ENCODE data around the gene ATAD1. TPM values are rescaled to one million over a fixed set of nuclear protein-coding genes. Genes with fewer than 3 reads are reported as not detected.

The ATAD1 gene
- total and polyA plus RNA-seq, 2 of the 4 experiments (the other 2 are of a cell fraction): 12.7 to 21.9 TPM

DNA sequence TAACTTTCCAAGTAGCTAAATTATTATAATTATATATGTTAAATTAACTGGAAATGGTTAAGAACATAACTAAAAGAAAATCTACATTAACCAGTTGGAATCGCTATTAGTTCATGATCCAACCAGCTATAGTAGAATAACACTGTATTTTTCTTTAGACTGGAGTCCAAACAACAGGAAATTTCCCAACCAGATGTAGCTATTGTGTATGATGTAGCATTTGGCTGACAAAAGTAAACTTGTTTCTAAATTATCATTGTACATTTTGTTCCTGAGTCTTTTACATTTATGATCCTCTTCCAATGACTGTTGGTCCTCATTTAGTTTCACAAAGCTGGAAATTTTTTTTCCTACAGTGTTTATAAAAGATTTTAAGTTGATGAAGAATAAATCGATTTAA is 96.2 kb downstream of the ATAD1 start:
- no CpG with 5 or more reads among the region's 2 CpGs for WGBS, 2 experiments (ENCODE audit: extremely low coverage in 2 of 2, insufficient read length in 1 of 2)
- no peak for TF ChIP-seq RAD21 (IDR thresholded peaks at IDR 0.05; ENCODE audit: low read length)
- no peak for TF ChIP-seq CHD1 (IDR thresholded peaks at IDR 0.05; ENCODE audit: low read depth, low read length)
- no peak for TF ChIP-seq FOS (IDR thresholded peaks at IDR 0.05; ENCODE audit: low read depth, low read length)
- TF ChIP-seq BHLHE40 (IDR thresholded peaks at IDR 0.05; ENCODE audit: low read depth, low read length): no peak
- no peak for TF ChIP-seq RFX5 (IDR thresholded peaks at IDR 0.05; ENCODE audit: low read depth, low read length)
- TF ChIP-seq, protein P1, sequence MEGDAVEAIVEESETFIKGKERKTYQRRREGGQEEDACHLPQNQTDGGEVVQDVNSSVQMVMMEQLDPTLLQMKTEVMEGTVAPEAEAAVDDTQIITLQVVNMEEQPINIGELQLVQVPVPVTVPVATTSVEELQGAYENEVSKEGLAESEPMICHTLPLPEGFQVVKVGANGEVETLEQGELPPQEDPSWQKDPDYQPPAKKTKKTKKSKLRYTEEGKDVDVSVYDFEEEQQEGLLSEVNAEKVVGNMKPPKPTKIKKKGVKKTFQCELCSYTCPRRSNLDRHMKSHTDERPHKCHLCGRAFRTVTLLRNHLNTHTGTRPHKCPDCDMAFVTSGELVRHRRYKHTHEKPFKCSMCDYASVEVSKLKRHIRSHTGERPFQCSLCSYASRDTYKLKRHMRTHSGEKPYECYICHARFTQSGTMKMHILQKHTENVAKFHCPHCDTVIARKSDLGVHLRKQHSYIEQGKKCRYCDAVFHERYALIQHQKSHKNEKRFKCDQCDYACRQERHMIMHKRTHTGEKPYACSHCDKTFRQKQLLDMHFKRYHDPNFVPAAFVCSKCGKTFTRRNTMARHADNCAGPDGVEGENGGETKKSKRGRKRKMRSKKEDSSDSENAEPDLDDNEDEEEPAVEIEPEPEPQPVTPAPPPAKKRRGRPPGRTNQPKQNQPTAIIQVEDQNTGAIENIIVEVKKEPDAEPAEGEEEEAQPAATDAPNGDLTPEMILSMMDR (conservative IDR thresholded peaks at IDR 0.05; ENCODE audit: low read depth, low read length): no peak
- no peak for TF ChIP-seq NFE2L2 (IDR thresholded peaks at IDR 0.05; ENCODE audit: low read depth, low read length)
- TF ChIP-seq MAFK (IDR thresholded peaks at IDR 0.05; ENCODE audit: low read depth, low read length): no peak
- TF ChIP-seq CEBPB (IDR thresholded peaks at IDR 0.05; ENCODE audit: low read depth, low read length): no peak
- TF ChIP-seq POLR2A (IDR thresholded peaks at IDR 0.05; ENCODE audit: low read depth, low read length): no peak
- TF ChIP-seq, protein P2, sequence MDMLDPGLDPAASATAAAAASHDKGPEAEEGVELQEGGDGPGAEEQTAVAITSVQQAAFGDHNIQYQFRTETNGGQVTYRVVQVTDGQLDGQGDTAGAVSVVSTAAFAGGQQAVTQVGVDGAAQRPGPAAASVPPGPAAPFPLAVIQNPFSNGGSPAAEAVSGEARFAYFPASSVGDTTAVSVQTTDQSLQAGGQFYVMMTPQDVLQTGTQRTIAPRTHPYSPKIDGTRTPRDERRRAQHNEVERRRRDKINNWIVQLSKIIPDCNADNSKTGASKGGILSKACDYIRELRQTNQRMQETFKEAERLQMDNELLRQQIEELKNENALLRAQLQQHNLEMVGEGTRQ (IDR thresholded peaks at IDR 0.05; ENCODE audit: low read depth, low read length): no peak
- TF ChIP-seq, protein P3, sequence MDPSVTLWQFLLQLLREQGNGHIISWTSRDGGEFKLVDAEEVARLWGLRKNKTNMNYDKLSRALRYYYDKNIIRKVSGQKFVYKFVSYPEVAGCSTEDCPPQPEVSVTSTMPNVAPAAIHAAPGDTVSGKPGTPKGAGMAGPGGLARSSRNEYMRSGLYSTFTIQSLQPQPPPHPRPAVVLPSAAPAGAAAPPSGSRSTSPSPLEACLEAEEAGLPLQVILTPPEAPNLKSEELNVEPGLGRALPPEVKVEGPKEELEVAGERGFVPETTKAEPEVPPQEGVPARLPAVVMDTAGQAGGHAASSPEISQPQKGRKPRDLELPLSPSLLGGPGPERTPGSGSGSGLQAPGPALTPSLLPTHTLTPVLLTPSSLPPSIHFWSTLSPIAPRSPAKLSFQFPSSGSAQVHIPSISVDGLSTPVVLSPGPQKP (IDR thresholded peaks at IDR 0.05; ENCODE audit: borderline replicate concordance, low read depth, low read length): no peak
- TF ChIP-seq MAZ (IDR thresholded peaks at IDR 0.05; ENCODE audit: borderline replicate concordance, low read depth, low read length): no peak
- no peak for TF ChIP-seq MXI1 (IDR thresholded peaks at IDR 0.05; ENCODE audit: borderline replicate concordance, low read depth, low read length)
- TF ChIP-seq SMC3 (IDR thresholded peaks at IDR 0.05; ENCODE audit: low read depth, low read length): no peak
- TF ChIP-seq RCOR1 (IDR thresholded peaks at IDR 0.05; ENCODE audit: insufficient replicate concordance, low read length): no peak
- H3K36me3 ChIP-seq (ENCODE audit: control insufficient read depth, insufficient read depth, low read length): peaks cover 3% of the 10 kb centered on the region
- H2BK20ac ChIP-seq (ENCODE audit: low read depth, low read length): no peak overlapping the region
- no peak overlapping the region for H2AK5ac ChIP-seq (ENCODE audit: low read depth, low read length)
- H3K9me3 ChIP-seq (ENCODE audit: control insufficient read depth, insufficient read depth, low read length): no peaks in the 10 kb centered on the region
- dilution Hi-C loops (cut with HindIII; ENCODE audit: low sequenced_read_pairs, unreplicated experiment) (no loop called here), intact Hi-C loops (cut with micrococcal nuclease) (loop anchor here (5.0 kb wide), 1 partner anchor 64 kb away; the partner anchor contains the start of gene PAPSS2), in situ Hi-C loops (cut with MboI; ENCODE audit: low sequenced_read_pairs) (no loop called here)
- no peak overlapping the region for H3K27ac ChIP-seq (ENCODE audit: insufficient read depth, low read length)
- H3K18ac ChIP-seq (ENCODE audit: low read depth, low read length): no peak overlapping the region
- H2BK5ac ChIP-seq (ENCODE audit: low read depth, low read length, poor library complexity, severe bottlenecking): no peak overlapping the region
- H4K20me1 ChIP-seq (ENCODE audit: insufficient read depth, low read length): no peaks in the 10 kb centered on the region
- 0 out of 4 replicates have a peak, but pooled peaks cover 0 to 10% of the 10 kb centered on the region in 2 experiments for H3K79me1 ChIP-seq (ENCODE audit: low read depth in 1 of 2, low read length in 2 of 2)
- no peak overlapping the region for H2AFZ ChIP-seq (replicated peaks; ENCODE audit: low read length, poor library complexity)
- DNase-seq (no peak), ATAC-seq (ENCODE audit: low read depth) (no peak)
- H3K23ac ChIP-seq (ENCODE audit: low read depth, low read length): no peak overlapping the region
- H3K4me2 ChIP-seq (ENCODE audit: low read depth, low read length): no peak overlapping the region
- H4K5ac ChIP-seq (ENCODE audit: low read depth, low read length): no peak overlapping the region
- H3K9me1 ChIP-seq (ENCODE audit: insufficient read depth, low read length): peaks cover 7% of the 10 kb centered on the region
- H3K4me3 ChIP-seq (ENCODE audit: insufficient read depth, low read depth, low read length): no peak overlapping the region
- H2BK15ac ChIP-seq (ENCODE audit: low read depth, low read length): no peak overlapping the region
- ChIA-PET POLR2A (ENCODE audit: unreplicated experiment) (no interaction called here), CTCF (interaction anchor here (0.7 kb wide), 1 partner anchor 61 kb away, joined by 3 read pairs; no protein-coding TSS in a partner anchor)
- no peak overlapping the region for H3K9ac ChIP-seq (ENCODE audit: low read depth, low read length)
- H3K4me1 ChIP-seq (ENCODE audit: control insufficient read depth, insufficient read depth, low read length): peaks cover 9% of the 10 kb centered on the region
- H3K56ac ChIP-seq (ENCODE audit: extremely low read depth, insufficient read depth, low read length): no peak overlapping the region
- no peaks in the 10 kb centered on the region for H3K27me3 ChIP-seq (ENCODE audit: control insufficient read depth, insufficient read depth, low read length)
- H2AK9ac ChIP-seq (replicated peaks; ENCODE audit: low read depth, low read length, poor library complexity): no peak overlapping the region
- no peak overlapping the region for H3K4ac ChIP-seq (ENCODE audit: low read depth, low read length)
- no peak overlapping the region for H2BK120ac ChIP-seq (ENCODE audit: low read depth, low read length)
- BruUV-seq (replicated peaks): no TSS peak
- no peak overlapping the region for H4K91ac ChIP-seq (ENCODE audit: insufficient read depth, low read depth, low read length)
- H3K14ac ChIP-seq (replicated peaks; ENCODE audit: low read depth, low read length): no peak overlapping the region
- H4K8ac ChIP-seq (ENCODE audit: low read depth in 2 of 2, low read length in 2 of 2): no peak overlapping the region

All from IMR-90 (cell line).